HEK293T (cell line): Measurements from ENCODE around the gene SCT.

Source experiments
- CTCF ChIA-PET: fragments of 350-600 bp; formaldehyde crosslinking; extraction: SDS; loops from one replicate; lab custom pipeline; 2021; ENCODE audit warnings: antibody characterized with exemption, inconsistent platforms; lab: Yijun Ruan, JAX
- POLR2A ChIA-PET: fragments of 350-600 bp; formaldehyde crosslinking; extraction: SDS; loops from one replicate; lab custom pipeline; 2020; ENCODE audit warnings: antibody characterized with exemption, inconsistent platforms; lab: Yijun Ruan, JAX
- DNase-seq: peaks from one replicate; pipeline ENCODE4 v3.0.0; 2012; ENCODE audit warnings: mixed read lengths; ENCODE audit errors: extremely low spot score
- ARNT ChIP-seq: fragments of 450-650 bp; IDR thresholded peaks from 2 replicates; pipeline ENCODE4 v1.6.1; 2017; ENCODE audit warnings: mild to moderate bottlenecking
- BHLHE40 ChIP-seq: fragments of 450-650 bp; IDR thresholded peaks from 2 replicates; pipeline ENCODE4 v1.6.1; 2016; ENCODE audit warnings: mild to moderate bottlenecking, moderate library complexity, borderline replicate concordance
- CTBP1 ChIP-seq: fragments of 450-650 bp; IDR thresholded peaks from 2 replicates; pipeline ENCODE4 v1.6.1; 2016; ENCODE audit warnings: borderline replicate concordance
- ELF4 ChIP-seq: fragments of 450-650 bp; IDR thresholded peaks from 2 replicates; pipeline ENCODE4 v1.6.1; 2017; ENCODE audit warnings: antibody characterized with exemption
- FOXA1 ChIP-seq: fragments of 450-650 bp; IDR thresholded peaks from 2 replicates; pipeline ENCODE4 v1.6.1; 2016; ENCODE audit warnings: mild to moderate bottlenecking
- FOXK2 ChIP-seq: fragments of 450-650 bp; IDR thresholded peaks from 2 replicates; pipeline ENCODE4 v1.6.1; 2016; ENCODE audit warnings: mild to moderate bottlenecking
- FOXM1 ChIP-seq: fragments of 450-650 bp; IDR thresholded peaks from 2 replicates; pipeline ENCODE4 v1.6.1; 2017; ENCODE audit warnings: mild to moderate bottlenecking, borderline replicate concordance
- HDGF ChIP-seq: fragments of 450-650 bp; IDR thresholded peaks from 2 replicates; pipeline ENCODE4 v1.6.1; 2017; ENCODE audit warnings: antibody characterized with exemption, borderline replicate concordance
- L3MBTL2 ChIP-seq: fragments of 450-650 bp; conservative IDR thresholded peaks from 2 replicates; pipeline ENCODE4 v1.6.1; 2016; ENCODE audit warnings: mild to moderate bottlenecking
- LEF1 ChIP-seq: fragments of 450-650 bp; IDR thresholded peaks from 2 replicates; pipeline ENCODE4 v1.6.1; 2017; ENCODE audit warnings: mild to moderate bottlenecking, borderline replicate concordance
- NFRKB ChIP-seq: fragments of 450-650 bp; IDR thresholded peaks from 2 replicates; pipeline ENCODE4 v1.6.1; 2016; ENCODE audit warnings: mild to moderate bottlenecking, moderate library complexity
- SP1 ChIP-seq: fragments of 450-650 bp; IDR thresholded peaks from 2 replicates; pipeline ENCODE4 v1.6.1; 2017
- SUZ12 ChIP-seq: fragments of 450-650 bp; IDR thresholded peaks from 2 replicates; pipeline ENCODE4 v1.6.1; 2016; ENCODE audit warnings: mild to moderate bottlenecking
- TARDBP ChIP-seq: fragments of 450-650 bp; IDR thresholded peaks from 2 replicates; pipeline ENCODE4 v1.6.1; 2016
- ZNF384 ChIP-seq: fragments of 450-650 bp; IDR thresholded peaks from 2 replicates; pipeline ENCODE4 v1.6.1; 2016
- TF ChIP-seq, protein P1 (sequence below): fragments of 450-650 bp; IDR thresholded peaks from 2 replicates; pipeline ENCODE4 v1.6.1; 2016

The SCT gene

DNA sequence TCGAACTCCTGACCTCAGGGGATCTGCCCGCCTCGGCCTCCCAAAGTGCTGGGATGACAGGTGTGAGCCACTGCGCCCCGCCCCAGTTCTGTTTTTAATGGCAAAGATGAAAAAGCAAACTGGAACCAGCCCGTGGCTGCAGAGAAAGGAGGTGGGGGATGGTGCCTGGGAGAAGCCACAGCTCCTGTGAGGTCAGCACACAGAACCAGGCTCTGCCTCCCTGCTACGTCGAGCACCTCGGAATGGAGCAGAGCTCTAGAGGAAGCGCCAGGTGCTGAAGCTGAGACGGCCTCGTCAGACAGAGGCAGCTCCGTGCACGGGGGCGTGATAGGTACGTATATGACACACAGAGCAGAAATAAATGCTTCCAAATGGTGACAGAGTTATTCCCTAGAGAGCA is 18.6 kb upstream of the SCT start:
- POLR2A ChIA-PET: no interaction called here
- no peak for TF ChIP-seq L3MBTL2
- no peak for TF ChIP-seq CTBP1
- no peak for TF ChIP-seq TARDBP
- TF ChIP-seq BHLHE40: no peak
- DNase-seq: no peak
- CTCF ChIA-PET: interaction anchor here (0.7 kb wide), 1 partner anchor 91 kb away, joined by 4 read pairs; no protein-coding TSS in a partner anchor

DNA sequence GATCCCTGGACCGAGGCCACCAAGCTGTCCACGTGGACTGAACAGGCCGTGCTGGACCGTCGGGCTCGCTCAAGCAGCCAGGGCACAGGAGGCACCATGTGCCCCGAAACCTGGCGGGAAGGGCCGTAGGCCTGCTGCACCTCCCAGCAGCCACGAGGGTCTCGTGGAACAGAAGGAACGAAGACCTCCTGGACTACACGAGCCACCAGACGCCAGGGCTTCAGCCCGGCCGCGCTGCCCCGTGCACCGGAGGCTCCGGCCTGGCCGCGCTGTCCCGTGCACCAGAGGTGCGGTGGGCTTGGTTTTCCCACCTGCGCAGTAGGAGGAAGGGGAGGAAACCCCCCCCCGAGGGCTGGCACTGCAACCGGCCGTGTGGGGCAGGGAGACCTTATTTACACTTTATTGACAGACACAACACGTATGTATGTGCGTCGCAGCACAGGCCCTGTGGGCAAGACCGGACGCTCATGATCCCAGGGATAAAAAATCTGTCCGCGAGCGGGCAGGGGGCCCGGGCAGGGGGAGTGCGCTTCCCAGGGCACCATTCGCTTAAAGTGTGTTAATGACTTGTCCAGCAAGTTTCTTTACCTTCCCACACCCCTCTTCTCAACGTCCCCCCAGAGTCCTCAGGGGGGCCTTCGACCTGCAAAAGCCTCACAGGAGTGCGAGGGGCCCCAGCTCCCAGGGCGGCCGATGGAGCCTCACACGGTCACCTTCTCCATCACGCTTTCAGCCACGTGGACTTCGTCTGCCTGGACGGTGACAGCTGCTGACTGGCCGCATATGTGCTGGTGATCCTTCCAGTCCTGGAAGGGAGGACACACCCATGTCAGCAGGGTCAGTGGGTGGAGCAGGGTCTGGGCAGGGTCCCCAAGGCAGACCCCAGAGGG is 17.1 kb upstream of the SCT start:
- TF ChIP-seq FOXA1 (no peak), L3MBTL2 (no peak)
- TF ChIP-seq, protein P1, sequence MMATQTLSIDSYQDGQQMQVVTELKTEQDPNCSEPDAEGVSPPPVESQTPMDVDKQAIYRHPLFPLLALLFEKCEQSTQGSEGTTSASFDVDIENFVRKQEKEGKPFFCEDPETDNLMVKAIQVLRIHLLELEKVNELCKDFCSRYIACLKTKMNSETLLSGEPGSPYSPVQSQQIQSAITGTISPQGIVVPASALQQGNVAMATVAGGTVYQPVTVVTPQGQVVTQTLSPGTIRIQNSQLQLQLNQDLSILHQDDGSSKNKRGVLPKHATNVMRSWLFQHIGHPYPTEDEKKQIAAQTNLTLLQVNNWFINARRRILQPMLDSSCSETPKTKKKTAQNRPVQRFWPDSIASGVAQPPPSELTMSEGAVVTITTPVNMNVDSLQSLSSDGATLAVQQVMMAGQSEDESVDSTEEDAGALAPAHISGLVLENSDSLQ: no peak
- DNase-seq: no peak
- ChIA-PET POLR2A (no interaction called here), CTCF (no interaction called here)

DNA sequence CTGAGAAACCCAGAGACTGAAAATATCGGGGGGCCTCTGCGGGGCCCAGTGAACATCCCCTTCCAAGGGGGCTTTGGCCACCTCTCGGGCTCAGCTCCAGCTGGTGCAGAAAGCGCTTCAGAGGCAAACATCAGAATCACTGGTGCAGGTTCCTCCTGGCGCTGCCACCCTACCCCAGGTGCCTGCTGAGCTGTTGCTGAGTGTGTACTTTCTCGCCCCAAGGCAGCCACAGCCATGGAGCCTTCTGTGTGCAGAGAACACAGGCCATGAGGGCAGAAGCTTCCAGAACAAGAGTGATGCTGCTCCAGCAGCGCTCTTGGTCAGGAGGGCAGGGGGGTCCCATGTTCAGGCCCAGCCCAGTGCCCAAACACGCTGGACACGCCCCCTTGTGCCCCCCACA is 16.4 kb upstream of the SCT start:
- no peak for TF ChIP-seq FOXK2
- no peak for TF ChIP-seq FOXM1
- TF ChIP-seq HDGF: no peak
- no peak for TF ChIP-seq ZNF384
- TF ChIP-seq NFRKB: no peak
- TF ChIP-seq LEF1: no peak
- no peak for TF ChIP-seq ARNT
- no peak for TF ChIP-seq CTBP1
- TF ChIP-seq SUZ12: no peak
- no peak for TF ChIP-seq ELF4
- no peak for TF ChIP-seq FOXA1
- TF ChIP-seq L3MBTL2: no peak
- ChIA-PET CTCF (no interaction called here), POLR2A (no interaction called here)

DNA sequence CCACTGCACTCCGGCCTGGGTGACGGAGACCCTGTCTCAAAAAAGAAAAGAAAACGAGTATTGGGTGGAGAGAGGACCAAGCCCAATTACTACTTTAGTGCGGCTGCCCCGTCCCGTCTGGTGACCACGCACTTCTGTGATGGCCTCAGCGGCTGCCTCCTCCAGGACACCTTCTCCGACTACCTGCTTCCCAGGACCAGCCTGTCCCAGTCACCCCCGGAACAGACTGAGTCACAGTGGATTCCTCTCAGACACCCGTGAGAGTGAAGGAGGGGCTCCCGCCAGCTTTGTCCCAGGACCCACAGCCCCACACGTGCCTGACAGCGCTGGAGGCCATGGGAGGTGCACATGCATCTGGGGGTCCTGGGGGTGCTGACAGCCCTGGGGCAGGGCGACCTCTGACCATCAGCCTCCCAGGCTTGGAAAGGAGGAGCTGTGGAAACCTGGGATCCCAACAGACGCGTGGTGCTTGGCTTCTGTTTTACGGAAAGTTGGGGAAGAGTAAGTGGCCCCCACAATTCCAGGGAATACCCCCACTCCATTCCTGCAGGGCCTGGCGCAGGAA is 14.9 kb upstream of the SCT start:
- no peak for DNase-seq
- TF ChIP-seq TARDBP (no peak), FOXK2 (no peak), SP1 (no peak), L3MBTL2 (no peak), HDGF (no peak), FOXM1 (no peak), ARNT (no peak), NFRKB (no peak), FOXA1 (no peak)
- ChIA-PET CTCF (no interaction called here), POLR2A (no interaction called here)

More for the DNA sequence above, 16.4 kb upstream of the SCT start:
- DNase-seq: no peak

DNA sequence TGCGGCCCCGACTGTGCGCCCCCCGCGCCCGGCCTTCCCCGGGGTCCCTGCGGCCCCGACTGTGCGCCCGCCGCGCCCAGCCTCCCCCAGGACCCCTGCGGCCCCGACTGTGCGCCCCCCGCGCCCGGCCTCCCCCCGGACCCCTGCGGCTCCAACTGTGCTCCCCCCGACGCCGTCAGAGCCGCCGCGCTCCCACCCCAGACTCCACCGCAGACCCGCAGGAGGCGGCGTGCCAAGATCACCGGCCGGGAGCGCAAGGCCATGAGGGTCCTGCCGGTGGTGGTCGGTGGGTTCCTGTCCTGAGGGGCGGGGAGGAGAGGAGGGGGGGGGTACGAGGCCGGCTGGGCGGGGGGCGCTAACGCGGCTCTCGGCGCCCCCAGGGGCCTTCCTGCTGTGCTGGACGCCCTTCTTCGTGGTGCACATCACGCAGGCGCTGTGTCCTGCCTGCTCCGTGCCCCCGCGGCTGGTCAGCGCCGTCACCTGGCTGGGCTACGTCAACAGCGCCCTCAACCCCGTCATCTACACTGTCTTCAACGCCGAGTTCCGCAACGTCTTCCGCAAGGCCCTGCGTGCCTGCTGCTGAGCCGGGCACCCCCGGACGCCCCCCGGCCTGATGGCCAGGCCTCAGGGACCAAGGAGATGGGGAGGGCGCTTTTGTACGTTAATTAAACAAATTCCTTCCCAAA is 13.2 kb upstream of the SCT start:
- no peak for DNase-seq
- POLR2A ChIA-PET: no interaction called here
- CTCF ChIA-PET: no interaction called here
- TF ChIP-seq SP1 (no peak), BHLHE40 (no peak), ELF4 (no peak), NFRKB (no peak), FOXA1 (no peak), SUZ12 (no peak), FOXK2 (no peak), L3MBTL2 (no peak), FOXM1 (no peak), CTBP1 (no peak), LEF1 (no peak), ARNT (no peak), HDGF (no peak), TARDBP (no peak), ZNF384 (no peak)
- TF ChIP-seq, protein P1: no peak

DNA sequence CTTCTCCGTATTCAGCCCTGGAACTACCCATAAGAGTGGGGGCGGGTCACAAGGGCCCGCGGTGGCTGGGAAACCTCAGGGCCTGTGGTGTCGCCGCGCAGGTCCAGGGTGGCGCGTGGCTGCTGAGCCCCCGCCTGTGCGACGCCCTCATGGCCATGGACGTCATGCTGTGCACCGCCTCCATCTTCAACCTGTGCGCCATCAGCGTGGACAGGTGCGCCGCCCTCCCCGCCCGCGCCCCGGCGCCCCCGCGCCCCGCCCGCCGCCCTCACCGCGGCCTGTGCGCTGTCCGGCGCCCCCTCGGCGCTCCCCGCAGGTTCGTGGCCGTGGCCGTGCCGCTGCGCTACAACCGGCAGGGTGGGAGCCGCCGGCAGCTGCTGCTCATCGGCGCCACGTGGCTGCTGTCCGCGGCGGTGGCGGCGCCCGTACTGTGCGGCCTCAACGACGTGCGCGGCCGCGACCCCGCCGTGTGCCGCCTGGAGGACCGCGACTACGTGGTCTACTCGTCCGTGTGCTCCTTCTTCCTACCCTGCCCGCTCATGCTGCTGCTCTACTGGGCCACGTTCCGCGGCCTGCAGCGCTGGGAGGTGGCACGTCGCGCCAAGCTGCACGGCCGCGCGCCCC is 12.5 kb upstream of the SCT start:
- POLR2A ChIA-PET: no interaction called here
- DNase-seq: no peak
- TF ChIP-seq HDGF (no peak), FOXK2 (no peak), ZNF384 (no peak), LEF1 (no peak), FOXM1 (no peak), TARDBP (no peak), BHLHE40 (no peak), NFRKB (no peak), SP1 (no peak), L3MBTL2 (no peak), SUZ12 (no peak), ARNT (no peak), CTBP1 (no peak)
- TF ChIP-seq, protein P1: no peak
- CTCF ChIA-PET: no interaction called here
